H9 (cell line): ENCODE results near the gene TUBGCP5. TPM values are rescaled to one million over a fixed set of nuclear protein-coding genes. Genes with fewer than 3 reads are reported as not detected.

Experiments used
- DNase-seq: peaks from one replicate; pipeline ENCODE4 v3.0.0-alpha.2; 2017
- H2AFZ ChIP-seq: one replicate; pipeline ENCODE4 v1.6.1; 2013; ENCODE audit warnings: mild to moderate bottlenecking, low read length, control low read depth, moderate library complexity
- H2AK5ac ChIP-seq: 2 replicates; pipeline ENCODE4 v1.6.1; 2013; ENCODE audit warnings: low read length, control low read depth, mixed read lengths; ENCODE audit not compliant: insufficient read length
- H2BK120ac ChIP-seq: one replicate; pipeline ENCODE4 v1.6.1; 2013; ENCODE audit warnings: low read depth, mild to moderate bottlenecking, low read length, control low read depth, inconsistent platforms; ENCODE audit not compliant: poor library complexity, severe bottlenecking
- H2BK12ac ChIP-seq: 2 replicates; pipeline ENCODE4 v1.6.1; 2013; ENCODE audit warnings: low read length, control low read depth, mixed read lengths, low read depth; ENCODE audit not compliant: insufficient read length
- H2BK15ac ChIP-seq: 2 replicates; pipeline ENCODE4 v1.6.1; 2013; ENCODE audit warnings: low read depth, low read length, control low read depth
- H2BK20ac ChIP-seq: one replicate; pipeline ENCODE4 v1.6.1; 2013; ENCODE audit warnings: low read depth, mild to moderate bottlenecking, low read length, control low read depth, inconsistent platforms; ENCODE audit not compliant: poor library complexity, severe bottlenecking
- H2BK5ac ChIP-seq: 2 replicates; pipeline ENCODE4 v1.6.1; 2013; ENCODE audit warnings: low read length, control low read depth, mixed read lengths; ENCODE audit not compliant: insufficient read length
- H3K14ac ChIP-seq: 2 replicates; pipeline ENCODE4 v1.6.1; 2013; ENCODE audit warnings: low read length, control low read depth; ENCODE audit not compliant: insufficient read depth
- H3K18ac ChIP-seq: 2 replicates; pipeline ENCODE4 v1.6.1; 2013; ENCODE audit warnings: low read depth, mild to moderate bottlenecking, mixed read lengths, low read length, control low read depth; ENCODE audit not compliant: insufficient read length
- H3K23ac ChIP-seq: 2 replicates; pipeline ENCODE4 v1.6.1; 2013; ENCODE audit warnings: low read length, control low read depth, mixed read lengths, low read depth; ENCODE audit not compliant: insufficient read length
- H3K23me2 ChIP-seq: 2 replicates; pipeline ENCODE4 v1.6.1; 2013; ENCODE audit warnings: low read depth, mild to moderate bottlenecking, mixed read lengths, low read length, control low read depth; ENCODE audit not compliant: insufficient read length, poor library complexity, severe bottlenecking
- H3K27ac ChIP-seq: 2 replicates; pipeline ENCODE4 v1.5.1; 2013; ENCODE audit warnings: low read length, control low read depth, mixed read lengths, low read depth; ENCODE audit not compliant: insufficient read length
- H3K27me3 ChIP-seq: 2 replicates; pipeline ENCODE4 v1.6.1; 2013; ENCODE audit warnings: low read length, control low read depth, inconsistent platforms; ENCODE audit not compliant: insufficient read depth
- H3K4ac ChIP-seq: 2 replicates; pipeline ENCODE4 v1.6.1; 2013; ENCODE audit warnings: low read depth, mild to moderate bottlenecking, control low read depth, inconsistent platforms, low read length, moderate library complexity
- H3K4me1 ChIP-seq: 2 replicates; pipeline ENCODE4 v1.6.1; 2013; ENCODE audit warnings: low read length, control low read depth, inconsistent platforms; ENCODE audit not compliant: insufficient read depth
- H3K4me2 ChIP-seq: 2 replicates; pipeline ENCODE4 v1.6.1; 2013; ENCODE audit warnings: low read length, control low read depth, mixed read lengths; ENCODE audit not compliant: insufficient read length, insufficient read depth
- H3K56ac ChIP-seq: 2 replicates; pipeline ENCODE4 v1.6.1; 2013; ENCODE audit warnings: low read depth, mild to moderate bottlenecking, mixed read lengths, low read length, control low read depth; ENCODE audit not compliant: insufficient read length
- H3K79me1 ChIP-seq: 2 replicates; pipeline ENCODE4 v1.6.1; 2013; ENCODE audit warnings: low read depth, mild to moderate bottlenecking, moderate library complexity, low read length, control low read depth, inconsistent platforms; ENCODE audit not compliant: insufficient read depth, poor library complexity, severe bottlenecking
- H3K79me2 ChIP-seq: 2 replicates; pipeline ENCODE4 v1.6.1; 2013; ENCODE audit warnings: low read length, control low read depth, inconsistent platforms; ENCODE audit not compliant: insufficient read depth
- H3K9ac ChIP-seq: 2 replicates; pipeline ENCODE4 v1.6.1; 2013; ENCODE audit warnings: low read length, control low read depth, mixed read lengths; ENCODE audit not compliant: insufficient read length; ENCODE audit errors: extremely low read depth
- H3K9me3 ChIP-seq: one replicate; pipeline ENCODE4 v1.6.1; 2013; ENCODE audit warnings: low read depth, low read length, inconsistent platforms; ENCODE audit not compliant: control insufficient read depth
- H3T11ph ChIP-seq: one replicate; pipeline ENCODE4 v1.6.1; 2013; ENCODE audit warnings: mild to moderate bottlenecking, low read length, control low read depth, inconsistent platforms
- H4K20me1 ChIP-seq: one replicate; pipeline ENCODE4 v1.6.1; 2013; ENCODE audit not compliant: control insufficient read depth, insufficient read length, insufficient read depth
- H4K5ac ChIP-seq: 2 replicates; pipeline ENCODE4 v1.6.1; 2013; ENCODE audit warnings: low read depth, mild to moderate bottlenecking, mixed read lengths, low read length, control low read depth; ENCODE audit not compliant: insufficient read length
- H4K8ac ChIP-seq: replicated peaks from 2 replicates; pipeline ENCODE4 v1.6.1; 2013; ENCODE audit warnings: low read length, control low read depth, mixed read lengths, low read depth; ENCODE audit not compliant: insufficient read length
- H4K91ac ChIP-seq: 2 replicates; pipeline ENCODE4 v1.6.1; 2013; ENCODE audit warnings: low read depth, mild to moderate bottlenecking, moderate library complexity, mixed read lengths, low read length, control low read depth; ENCODE audit not compliant: insufficient read length
- H3K27ac Mint-ChIP-seq, 3 experiments: 2 replicates in 2 of 3; 3 replicates in 1 of 3; pipeline ENCODE4 v1.8.0; 2020 to 2021; ENCODE audit warnings: mixed read lengths in 3 of 3, mild to moderate bottlenecking in 1 of 3, moderate library complexity in 1 of 3
- H3K27me3 Mint-ChIP-seq: 2 replicates; pipeline ENCODE4 v1.8.0; 2021; ENCODE audit warnings: low read depth, mild to moderate bottlenecking, moderate library complexity, mixed read lengths
- H3K36me3 Mint-ChIP-seq, 3 experiments: 2 replicates in 2 of 3; 3 replicates in 1 of 3; pipeline ENCODE4 v1.8.0; 2020 to 2021; ENCODE audit warnings: low read depth in 3 of 3, mixed read lengths in 3 of 3; ENCODE audit not compliant: insufficient read depth in 1 of 3
- H3K4me1 Mint-ChIP-seq, 2 experiments: 2 replicates each; pipeline ENCODE4 v1.8.0; 2020; ENCODE audit warnings: mixed read lengths in 2 of 2
- H3K4me3 Mint-ChIP-seq, 2 experiments: 2 replicates in 1 of 2; 3 replicates in 1 of 2; pipeline ENCODE4 v1.8.0; 2020 to 2021; ENCODE audit warnings: mild to moderate bottlenecking in 2 of 2, mixed read lengths in 2 of 2, moderate library complexity in 1 of 2
- H3K9me3 Mint-ChIP-seq, 2 experiments: 2 replicates in 1 of 2; 3 replicates in 1 of 2; pipeline ENCODE4 v1.8.0; 2020; ENCODE audit warnings: mild to moderate bottlenecking in 2 of 2, mixed read lengths in 2 of 2, moderate library complexity in 1 of 2
- CTCF ChIP-seq: fragments of 200-600 bp; sonication (generic); conservative IDR thresholded peaks from 3 replicates; pipeline ENCODE4 v1.8.0; 2021; ENCODE audit warnings: antibody characterized with exemption, mild to moderate bottlenecking
- WGBS: extraction: QIAGEN DNeasy Blood & Tissue Kit; methylation state at CpG from one replicate; pipeline ENCODE4 v1.1.7; 2013; ENCODE audit warnings: missing lambda C conversion rate, low lambda C conversion rate, mixed read lengths; ENCODE audit not compliant: insufficient read length; ENCODE audit errors: extremely low coverage; 5-methylcytosine and 5-hydroxymethylcytosine counted together
- total RNA-seq: library from RNA; stranded (reverse); gene quantifications from 2 replicates; pipeline ENCODE4 v1.2.1, GENCODE V29; 2021

The TUBGCP5 gene
- total RNA-seq, 1 experiment from 2014 or later = 15.3 TPM

DNA sequence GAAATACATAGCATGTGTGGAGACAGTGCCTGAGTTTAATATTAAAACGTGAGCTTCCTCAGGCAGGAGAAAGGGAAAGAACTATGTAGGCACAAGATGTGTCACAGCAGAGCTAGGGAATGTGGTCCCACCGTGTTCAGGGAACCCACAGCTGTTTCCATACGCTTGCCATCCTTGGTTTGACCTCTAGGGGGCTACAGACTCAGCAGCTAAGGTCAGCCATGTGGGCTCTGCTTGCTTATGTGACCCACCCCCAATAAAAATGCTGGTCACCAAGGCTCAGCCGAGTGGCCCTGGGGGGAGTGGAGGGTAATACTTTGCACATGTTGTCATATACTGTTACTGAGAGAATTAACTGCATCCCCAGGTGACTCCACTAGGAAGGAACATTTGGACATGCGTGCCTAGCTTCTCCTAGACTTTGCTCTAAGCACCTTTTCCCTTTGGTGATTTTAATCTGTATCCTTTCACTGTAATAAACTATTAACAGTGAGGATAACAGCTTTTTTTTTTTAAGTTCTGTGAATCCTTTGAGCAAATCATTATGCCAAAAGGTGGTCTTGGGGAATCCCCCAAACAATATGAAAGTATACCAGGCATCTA lies 3.3 kb downstream of the TUBGCP5 start:
- Histone ChIP-seq H2BK15ac (no peak overlapping the region), H4K5ac (no peak overlapping the region), H3K9me3 (no peaks in the 10 kb centered on the region), H4K8ac (no peak overlapping the region), H2BK120ac (no peak overlapping the region), H3K4me1 (no peaks in the 10 kb centered on the region), H3K79me2 (peaks cover 2% of the 10 kb centered on the region; the same call in 1 of the 2 replicates), H3K18ac (no peak overlapping the region), H2AFZ (no peak overlapping the region), H3K14ac (no peak overlapping the region), H3K9ac (no peak overlapping the region), H2AK5ac (no peak overlapping the region), H3K23ac (no peak overlapping the region), H3K4me2 (no peak overlapping the region), H3K56ac (no peak overlapping the region), H2BK12ac (no peak overlapping the region), H3K27ac (no peak overlapping the region), H3K79me1 (no peaks in the 10 kb centered on the region), H2BK5ac (no peak overlapping the region), H4K91ac (no peak overlapping the region), H4K20me1 (no peaks in the 10 kb centered on the region), H2BK20ac (no peak overlapping the region), H3K27me3 (no peaks in the 10 kb centered on the region), H3T11ph (no peak overlapping the region), H3K4ac (no peak overlapping the region), H3K23me2 (peaks cover 9% of the 10 kb centered on the region)
- no peak overlapping the region for H3K4me3 Mint-ChIP-seq
- no peak overlapping the region for H3K27ac Mint-ChIP-seq
- H3K27me3 Mint-ChIP-seq = peaks cover 4% of the 10 kb centered on the region; the same call in 1 of the 2 replicates
- H3K36me3 Mint-ChIP-seq = peaks cover 23 to 45% (median 37%) of the 10 kb centered on the region in 3 experiments
- WGBS = no CpG with 5 or more reads among the region's 5 CpGs
- TF ChIP-seq CTCF = peak; percentile 85
- peaks cover 4 to 5% of the 10 kb centered on the region in 2 experiments; a peak in 2 of 4 replicates for H3K4me1 Mint-ChIP-seq
- peak; percentile 75 for DNase-seq
- peaks cover 2 to 5% of the 10 kb centered on the region in 2 experiments; a peak in 3 of 5 replicates for H3K9me3 Mint-ChIP-seq
